HG03571 (cell line): ENCODE measurements around the gene CLEC18A.
"Not testable (repeated sequence)": the region's sequence is repeated elsewhere in the genome, so short reads cannot be mapped to it uniquely, and the experiment has no call there.

Source experiments
- ATAC-seq: cut with Tn5 transposase; IDR thresholded peaks from one replicate; pipeline ENCODE4 v1.9.1; 2021; ENCODE audit not compliant: unreplicated experiment

Gene CLEC18A

DNA sequence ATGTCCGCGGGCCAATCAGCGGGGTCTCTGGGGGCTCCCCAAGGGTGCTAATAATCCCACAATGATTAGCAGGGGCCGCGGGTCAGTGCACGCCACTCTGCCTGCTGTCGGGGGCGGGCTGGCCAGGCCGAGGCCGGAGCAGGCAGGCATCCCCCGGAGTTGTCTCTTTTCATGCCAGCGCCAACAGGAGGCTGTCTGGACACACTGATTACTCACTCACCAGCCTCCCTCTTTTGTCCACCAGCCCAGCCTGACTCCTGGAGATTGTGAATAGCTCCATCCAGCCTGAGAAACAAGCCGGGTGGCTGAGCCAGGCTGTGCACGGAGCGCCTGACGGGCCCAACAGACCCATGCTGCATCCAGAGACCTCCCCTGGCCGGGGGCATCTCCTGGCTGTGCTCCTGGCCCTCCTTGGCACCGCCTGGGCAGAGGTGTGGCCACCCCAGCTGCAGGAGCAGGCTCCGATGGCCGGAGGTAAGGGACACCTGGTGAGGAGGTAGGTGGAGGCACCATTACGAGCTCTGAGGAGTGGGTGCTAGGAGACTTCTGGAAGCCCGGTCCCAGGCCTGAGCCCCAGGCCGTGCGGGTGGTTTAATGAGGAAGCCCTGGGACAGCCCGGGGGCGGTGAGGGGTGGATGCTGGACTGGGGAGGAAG is at the start of gene CLEC18A:
Gene CLEC18A, plus strand, starts transcription at position 318 of the 655 bp plus-strand sequence. Its CDS starts 33 bp downstream, at position 351.
- ATAC-seq, result not testable (repeated sequence)

DNA sequence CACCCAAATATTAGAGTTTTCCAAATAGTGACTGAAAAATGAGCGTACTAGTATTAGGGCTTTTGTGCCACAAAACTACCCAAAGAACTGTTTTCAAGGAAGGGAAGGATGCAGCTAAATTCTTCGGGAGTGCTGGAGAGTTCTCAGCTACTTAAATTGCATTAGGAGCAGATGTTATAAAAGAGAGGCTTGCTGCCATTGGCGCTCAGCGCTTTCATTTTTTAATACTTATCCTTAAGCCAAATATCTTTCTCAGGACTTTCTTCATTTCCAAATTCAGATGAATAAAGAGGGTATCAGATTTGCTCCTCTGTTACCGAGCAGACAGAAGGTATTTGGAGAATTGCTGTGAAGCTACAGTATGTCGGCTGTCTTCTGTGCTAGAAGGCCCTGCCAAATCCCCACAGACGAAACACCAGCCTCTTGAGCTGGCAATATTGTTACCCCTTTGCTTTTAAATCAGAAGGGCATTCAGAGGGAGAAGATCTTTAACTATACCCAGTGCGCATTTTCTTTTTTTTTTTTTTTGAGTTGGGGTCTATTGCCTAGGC is 47.2 kb upstream of the CLEC18A start:
- no peak for ATAC-seq

DNA sequence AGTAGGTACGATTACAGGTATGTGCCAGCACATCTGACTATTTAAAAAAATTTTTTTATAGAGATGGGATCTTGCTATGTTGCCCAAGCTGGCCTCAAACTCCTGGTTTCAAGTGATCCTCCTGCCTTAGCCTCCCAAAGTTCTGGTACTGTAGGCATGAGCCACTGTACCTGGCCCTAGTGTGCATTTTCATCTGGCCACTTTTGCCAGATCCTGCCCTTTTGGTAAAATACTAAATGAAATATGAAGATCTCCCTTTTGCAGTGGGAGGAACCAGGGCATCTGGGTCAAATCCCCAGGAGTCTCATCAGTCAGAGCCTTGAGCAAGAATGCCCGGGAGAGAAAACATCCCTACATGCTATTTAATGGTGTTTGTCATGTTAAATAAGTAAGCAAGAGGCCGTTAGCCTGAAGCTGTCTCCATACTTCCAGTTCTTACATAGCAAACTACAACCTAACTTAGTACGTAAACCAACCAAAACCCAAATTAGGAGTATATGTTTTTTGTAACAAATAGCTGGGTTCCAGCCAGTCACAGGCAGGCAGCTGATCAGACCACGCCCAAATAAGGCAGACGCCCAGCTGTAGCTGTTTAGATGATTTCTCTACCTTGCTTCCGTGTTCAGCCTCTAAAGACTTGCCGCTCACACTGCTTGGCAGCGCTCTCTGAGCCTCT is 46.5 kb upstream of the CLEC18A start:
- ATAC-seq, result no peak

DNA sequence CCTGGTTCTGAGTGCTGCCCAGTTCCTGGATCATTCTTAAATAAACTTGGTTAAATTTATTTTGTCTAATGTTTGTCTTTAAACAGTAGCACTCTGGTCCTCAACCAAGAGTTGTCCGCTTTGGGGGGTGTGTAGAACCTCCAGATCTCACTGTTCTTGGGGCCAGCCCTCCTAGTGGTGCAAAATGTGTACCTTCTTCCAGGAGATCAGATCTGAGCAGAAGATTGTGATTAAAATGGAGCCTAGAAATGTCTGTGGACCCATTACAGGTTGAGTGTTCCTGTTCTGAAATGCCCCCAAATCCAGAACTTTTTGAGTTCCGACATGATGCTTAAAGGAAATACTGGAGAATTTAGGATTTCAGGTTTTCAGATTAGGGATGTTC is 46.0 kb upstream of the CLEC18A start:
- no peak for ATAC-seq

DNA sequence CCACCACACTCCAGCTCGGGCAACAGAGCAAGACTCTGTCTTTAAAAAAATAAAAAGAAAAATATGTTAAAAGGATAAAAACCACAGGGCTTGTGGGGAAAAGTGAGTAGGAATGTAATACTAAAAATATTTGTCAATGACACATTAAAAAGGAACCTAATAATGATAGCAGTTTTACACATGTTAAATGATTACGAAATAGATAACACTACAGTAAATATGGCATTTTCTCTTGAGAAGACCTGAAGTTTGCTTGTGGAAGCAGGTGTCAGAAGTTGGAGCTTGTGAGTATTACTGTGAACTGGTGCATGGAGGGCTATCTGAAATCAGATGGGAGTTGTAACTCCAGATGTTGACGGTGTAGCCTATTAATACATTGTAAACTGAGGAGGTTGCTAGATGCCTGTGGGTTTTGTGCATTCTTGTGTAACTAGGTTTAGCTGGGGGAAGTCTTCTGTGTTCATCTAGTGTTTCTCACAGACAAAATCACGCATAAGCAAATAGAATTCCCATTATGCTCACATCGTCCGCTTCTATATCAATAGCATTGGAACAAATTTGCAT is 44.2 kb upstream of the CLEC18A start:
- ATAC-seq, result no peak

DNA sequence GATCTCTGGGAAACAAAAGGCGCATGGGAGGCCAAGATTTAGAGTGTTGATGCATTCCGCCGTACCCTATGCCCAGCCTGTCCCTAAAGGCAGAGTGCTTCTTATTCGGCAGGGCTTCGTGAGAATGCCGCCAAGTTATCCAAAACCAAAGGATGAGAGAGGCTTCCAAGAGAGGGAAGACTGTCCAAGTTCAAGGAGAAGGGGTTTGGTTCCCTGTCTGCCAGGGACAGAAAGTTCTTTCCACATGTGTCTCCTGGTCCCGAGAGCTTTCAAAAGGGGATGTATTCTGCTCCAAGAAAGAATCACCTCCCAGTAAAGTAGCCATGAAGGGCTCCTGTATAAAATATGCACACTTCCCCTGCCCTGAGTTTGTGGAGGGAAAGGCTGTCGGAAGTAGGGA is 42.1 kb upstream of the CLEC18A start:
- ATAC-seq, result no peak

DNA sequence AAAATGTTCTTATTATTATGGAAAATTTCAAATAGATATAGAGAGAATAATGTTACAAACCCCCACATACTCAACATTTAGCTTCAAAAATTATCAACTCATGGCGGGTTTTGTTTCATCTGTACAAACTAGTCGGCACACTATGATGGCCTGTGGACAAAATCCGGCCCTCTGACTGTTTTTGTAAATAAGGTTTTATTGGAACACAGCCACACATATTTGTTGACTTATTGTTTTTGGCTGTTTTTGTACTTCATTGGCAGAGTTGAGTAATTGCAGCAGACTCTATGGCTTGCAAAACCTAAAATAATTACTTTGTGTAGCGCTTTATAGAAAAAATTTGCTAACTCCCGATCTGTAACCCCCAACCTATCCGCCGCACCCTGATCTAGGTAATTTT is 41.4 kb upstream of the CLEC18A start:
- no peak for ATAC-seq

DNA sequence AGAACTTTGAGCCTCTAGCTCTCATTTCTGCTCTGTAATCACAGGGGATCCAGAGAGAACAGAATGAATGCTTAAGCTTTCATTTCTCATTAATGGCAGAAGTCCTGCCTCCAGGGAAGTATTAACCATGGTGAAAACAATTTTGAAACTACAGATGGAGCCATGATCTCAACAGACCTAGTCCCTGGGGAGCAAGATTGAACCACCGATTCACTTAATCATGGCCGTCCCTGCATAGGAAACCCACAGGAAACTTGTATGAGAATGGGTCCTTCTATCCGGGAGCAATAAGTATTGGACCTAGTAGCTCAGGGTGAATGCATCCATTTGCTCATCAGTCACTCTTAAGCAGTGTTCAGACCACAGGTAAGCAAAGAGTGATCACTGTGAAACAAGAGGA is 40.2 kb upstream of the CLEC18A start:
- no peak for ATAC-seq

DNA sequence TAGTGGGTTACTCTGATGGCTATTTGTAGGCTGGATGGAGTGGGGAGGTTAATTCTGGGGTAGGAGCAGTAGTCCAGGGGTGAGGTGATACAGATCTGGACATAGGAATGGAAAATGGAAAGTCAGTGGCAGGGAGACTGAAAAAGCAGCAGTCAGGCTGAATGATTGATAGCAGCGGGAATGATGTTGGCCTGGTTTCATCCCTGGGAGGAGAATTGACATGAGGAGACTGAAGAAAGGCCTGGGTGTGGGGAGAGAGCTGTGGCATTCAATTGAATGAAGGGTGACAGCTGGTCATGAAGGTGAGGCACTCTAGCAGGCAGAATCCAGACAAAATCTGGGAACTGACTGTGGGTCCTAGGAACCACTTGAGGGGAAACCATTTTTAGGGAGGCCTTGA is 34.7 kb upstream of the CLEC18A start:
- ATAC-seq, result no peak

DNA sequence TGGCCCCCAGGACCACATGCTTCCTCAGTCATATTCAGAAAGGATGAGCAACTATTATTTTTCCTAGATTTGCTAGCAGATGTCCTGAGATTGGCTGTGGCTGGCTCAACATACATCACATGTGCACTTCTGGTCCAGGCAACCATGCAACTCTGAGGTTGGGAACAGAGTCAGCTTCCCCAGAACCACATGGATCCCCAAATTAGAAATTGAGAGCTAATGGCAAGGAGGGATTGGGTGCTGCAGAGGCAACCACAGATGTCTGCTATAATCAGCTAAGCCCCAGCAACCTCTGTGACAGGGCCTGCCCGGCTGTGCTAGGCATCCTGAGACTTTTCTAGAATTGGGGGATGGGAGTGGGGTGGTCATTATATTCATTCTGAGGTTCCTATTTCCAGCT is 33.8 kb upstream of the CLEC18A start:
- no peak for ATAC-seq

DNA sequence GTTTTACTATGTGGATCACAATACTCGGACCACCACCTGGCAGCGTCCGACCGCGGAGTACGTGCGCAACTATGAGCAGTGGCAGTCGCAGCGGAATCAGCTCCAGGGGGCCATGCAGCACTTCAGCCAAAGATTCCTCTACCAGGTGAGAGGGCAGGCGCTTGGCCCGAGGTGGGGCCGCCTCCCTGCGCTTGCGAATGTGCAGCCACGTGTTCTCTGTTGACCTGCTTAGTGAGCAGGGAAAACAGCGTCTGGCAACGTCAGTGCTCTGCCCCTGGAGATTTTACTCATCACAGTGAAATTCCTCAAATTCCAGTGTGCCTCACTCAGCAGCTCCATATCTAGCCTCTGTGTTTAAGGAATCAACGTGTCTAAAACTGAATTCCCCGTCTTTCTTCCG is 33.4 kb upstream of the CLEC18A start:
- ATAC-seq, result no peak

DNA sequence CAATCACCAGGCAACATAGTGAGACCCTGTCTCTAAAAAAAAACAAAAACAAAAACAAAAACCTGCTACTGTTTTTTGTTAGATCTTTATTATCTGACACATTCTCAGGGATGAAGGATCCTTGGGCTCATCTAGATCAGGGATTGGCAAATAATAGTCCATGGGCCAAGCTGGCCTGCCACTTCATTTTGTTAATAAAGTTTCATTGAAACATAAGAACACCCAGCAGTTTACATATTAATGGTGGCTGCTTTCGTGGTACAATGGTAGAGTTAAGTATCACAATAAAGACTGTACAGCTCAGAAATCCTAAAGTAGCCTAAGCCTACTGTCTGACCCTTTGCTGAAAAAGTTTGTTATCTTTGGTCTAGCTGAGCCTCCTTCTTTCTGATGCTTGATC is 32.9 kb upstream of the CLEC18A start:
- no peak for ATAC-seq

DNA sequence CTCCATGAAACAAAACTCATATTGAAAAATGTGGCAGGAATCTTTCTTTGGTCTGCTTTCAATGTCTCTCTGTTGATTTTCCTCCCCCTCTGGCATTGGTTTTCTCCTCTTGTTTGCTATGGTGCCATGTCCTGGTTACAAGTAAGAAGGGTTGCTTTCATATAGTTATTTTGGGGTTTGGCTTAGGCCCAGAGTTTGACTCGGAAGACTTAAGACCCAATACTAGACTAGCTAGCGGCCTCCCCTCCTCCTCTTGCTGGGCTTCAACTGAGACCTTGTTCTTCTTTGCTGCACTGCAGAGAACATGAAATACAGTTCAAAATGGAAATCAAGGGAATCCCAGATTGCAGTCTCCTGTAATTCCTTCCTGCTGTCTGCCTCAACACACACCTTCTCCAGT is 30.0 kb upstream of the CLEC18A start:
- no peak for ATAC-seq

DNA sequence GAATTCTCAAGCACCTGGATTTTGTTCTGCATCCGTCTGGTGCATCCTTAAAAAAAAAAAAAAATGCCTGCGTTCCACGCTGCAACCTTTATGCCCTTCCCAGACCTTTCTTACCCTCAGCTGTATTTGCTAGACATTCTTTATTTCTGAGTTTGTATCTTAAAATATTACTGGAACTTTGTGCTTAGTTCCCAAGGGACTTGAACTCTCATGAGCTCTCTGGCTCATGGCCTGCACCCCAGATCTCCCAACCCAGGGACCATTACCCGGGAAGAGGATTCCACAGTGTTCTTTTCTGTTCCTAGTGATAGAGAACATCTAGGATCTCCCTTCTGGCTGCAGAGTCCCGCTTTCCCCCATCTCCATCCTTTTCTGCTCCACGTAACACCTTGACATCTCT is 28.9 kb upstream of the CLEC18A start:
- no peak for ATAC-seq

DNA sequence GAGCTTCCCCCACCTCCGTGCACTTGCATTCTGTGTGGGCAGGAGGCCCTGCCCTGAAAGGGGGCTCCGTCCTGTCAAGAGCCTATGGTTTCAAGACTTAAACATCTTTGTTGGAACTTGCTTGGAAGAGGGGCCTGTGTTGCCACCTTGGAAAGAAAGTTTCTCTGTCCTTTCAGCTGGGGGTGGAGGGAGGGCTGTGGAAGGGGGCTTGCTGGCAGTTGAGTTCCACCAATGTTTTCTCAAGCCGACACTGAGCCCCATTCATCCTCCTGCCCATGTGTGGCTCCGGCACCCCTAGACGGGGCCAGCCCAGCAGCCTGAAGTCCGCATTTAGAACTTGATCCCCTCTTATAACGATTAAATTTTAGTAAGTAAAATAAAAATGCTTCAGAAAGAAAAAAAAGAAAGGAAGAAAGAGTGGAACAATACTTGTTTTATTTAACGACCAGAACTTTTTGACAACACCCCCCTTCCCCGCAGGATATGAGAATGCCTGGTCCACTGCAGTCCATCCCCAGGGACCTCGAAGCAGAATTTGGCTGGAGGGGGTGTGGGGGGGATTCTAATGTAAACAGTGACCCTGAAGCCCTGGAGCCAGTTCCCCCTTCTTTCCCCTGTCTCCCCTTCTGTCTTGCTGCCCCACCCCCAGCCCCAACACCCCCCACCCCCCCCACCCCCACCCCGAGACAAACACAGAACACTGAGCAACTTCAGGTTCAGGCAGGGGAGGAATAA is 26.9 kb upstream of the CLEC18A start:
- no peak for ATAC-seq

DNA sequence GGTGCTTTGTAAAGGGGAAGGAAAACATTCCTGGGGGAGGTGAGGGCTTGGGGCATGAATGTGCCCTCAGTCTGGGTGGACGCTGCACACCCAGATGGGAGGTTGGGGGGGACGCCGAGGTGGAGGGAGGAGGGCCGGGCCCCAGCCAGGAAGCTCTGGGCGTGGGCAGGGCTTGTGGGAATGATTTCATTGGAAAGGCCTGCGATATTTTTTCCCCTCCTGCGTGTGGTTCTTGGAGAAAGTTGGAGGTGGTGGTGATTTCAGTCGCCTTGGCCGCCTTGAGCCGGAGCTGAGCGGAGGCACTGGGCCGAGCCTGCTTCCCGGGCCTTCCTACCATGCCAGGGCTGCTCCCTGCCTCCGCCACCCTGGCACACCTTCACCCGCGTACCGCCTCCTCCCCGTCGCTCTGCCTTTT is 26.4 kb upstream of the CLEC18A start:
- no peak for ATAC-seq

DNA sequence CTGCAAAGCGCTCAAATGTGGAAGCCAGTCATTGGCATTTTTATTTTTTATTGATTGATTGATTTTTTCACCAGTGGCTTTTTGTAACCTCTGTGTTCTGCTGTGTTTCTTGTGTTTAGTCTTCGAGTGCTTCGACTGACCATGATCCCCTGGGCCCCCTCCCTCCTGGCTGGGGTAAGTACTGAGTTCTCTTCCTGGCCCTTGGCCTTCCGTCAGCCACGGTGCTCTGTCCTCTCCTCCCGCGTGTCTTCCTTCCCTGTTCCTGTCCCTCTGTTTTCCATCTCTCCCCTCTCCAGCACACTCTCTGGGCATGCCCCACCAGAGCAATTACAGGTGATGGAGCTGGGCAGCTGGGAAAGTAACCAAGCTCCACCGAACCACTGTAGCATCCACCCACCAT is 25.8 kb upstream of the CLEC18A start:
- ATAC-seq, result no peak

DNA sequence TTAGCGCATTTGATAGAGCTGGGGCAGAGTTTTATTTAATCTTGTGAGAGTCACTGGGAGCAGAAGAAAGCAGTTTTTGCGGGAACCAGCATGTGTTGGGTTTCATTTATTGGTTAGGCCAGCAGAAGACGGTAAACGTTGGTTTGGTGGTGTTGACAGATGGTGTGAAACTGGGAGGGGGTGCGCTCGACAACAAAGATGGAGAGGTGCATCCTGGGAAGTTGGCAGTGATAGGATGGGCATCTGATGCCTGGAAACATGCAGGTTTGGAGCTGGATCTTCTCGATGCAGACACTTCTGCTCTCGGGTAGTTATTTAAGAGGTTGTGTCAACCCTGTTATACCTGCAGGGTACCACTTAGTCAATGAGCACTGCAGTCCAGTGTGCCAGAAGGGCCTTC is 24.9 kb upstream of the CLEC18A start:
- no peak for ATAC-seq

DNA sequence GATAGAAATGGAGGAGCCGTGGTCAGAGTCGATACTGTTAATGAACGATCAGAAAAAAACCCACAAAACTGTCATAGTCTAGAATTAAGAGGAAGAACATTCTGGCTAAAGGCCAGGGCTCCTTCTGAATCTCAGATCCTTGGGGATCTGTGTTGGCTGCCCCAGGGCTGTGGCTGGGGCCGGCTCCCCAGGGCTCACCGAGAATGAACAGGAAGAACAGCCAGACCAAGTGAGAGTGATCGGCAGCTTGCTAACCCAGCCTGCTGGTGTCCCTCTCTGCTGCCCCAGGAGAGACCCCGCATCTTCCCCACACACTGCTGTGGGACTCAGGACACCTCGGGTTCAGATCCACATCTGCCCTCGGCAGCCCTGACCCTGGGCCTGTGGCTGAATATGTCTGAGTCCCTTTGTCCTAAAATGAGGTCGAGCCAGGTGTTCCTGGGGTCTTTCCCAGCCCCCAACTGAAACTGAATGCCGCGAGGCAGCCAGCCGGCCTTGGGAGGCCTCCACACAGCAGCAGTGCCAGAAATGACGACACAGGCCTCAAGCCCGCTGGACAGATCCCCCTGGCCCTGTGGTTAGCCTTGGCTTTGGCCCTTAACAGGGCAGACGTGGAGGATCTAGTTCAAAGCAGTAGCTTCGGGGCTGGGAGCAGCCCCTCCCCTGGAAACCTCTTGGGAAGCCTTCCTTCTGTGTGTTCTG is 23.9 kb upstream of the CLEC18A start:
- no peak for ATAC-seq

DNA sequence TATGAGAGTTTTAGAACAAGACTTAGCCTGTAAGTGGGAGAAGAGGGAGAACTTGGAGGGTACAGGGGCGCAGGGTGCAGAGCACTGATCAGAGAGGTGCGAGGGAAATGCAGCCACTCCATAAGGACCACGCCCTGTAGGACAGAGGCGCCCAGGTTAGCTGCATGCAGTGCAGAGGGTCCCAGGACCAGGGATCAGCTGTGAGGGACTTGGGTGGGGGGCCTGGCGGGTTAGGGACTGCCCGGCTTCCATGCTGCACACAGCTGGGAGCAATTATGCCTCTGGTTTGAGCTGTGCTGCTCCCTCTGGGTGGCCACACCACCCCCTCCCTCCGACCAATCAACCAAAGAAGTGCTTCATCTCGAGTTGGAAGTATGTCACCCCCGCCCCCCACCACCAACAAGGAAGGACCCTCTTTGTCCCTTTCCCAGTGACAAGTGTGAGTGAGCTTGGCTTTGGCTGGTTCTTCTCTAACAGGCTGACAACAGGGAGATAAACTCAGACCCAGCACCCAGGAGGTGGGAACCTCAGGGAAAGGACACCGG is 22.2 kb upstream of the CLEC18A start:
- ATAC-seq, result no peak

DNA sequence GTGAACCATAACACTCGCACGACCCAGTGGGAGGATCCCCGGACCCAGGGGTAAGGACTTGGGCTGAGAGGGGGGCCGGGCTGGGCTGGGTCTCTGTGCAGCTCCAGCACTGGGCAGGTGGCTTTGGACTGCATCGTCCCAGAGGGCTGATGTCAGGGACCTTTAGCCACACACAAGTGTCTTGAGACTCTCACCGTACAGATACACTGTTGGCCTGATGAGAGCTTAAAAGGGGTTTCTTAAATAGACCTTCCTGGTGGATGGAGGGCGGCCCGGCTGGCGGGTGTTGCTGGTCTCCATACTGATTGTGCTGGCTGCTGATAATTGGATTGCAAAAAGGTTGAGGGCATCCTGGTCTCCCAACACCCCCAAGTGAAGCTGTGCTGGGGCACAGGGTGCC is 21.7 kb upstream of the CLEC18A start:
- ATAC-seq, result no peak
